Medulla oblongata (tissue), 1 donor: ENCODE results near the gene OR1L8.
A peak's percentile ranks its signal among the peaks of the same experiment; 100 is the strongest.
"Not testable (repeated sequence)": the region's sequence is repeated elsewhere in the genome, so short reads cannot be mapped to it uniquely, and the experiment has no call there.

Experiments used
- DNase-seq: peaks from one replicate; pipeline ENCODE4 v3.0.0-alpha.2; 2015; ENCODE audit errors: extremely low spot score

Gene OR1L8

GRCh38 chr9:122583284-122583683 lies at the start of gene OR1L8:
Gene OR1L8 (minus strand): TSS chr9:122583384. CDS start chr9:122568477, 14,907 bp downstream.
- DNase-seq, result not testable (repeated sequence)

- DNase-seq, result no peak
These were observed 36.8 kb upstream of the OR1L8 start for GRCh38 chr9:122619996-122620395.

GRCh38 chr9:122614362-122614761 lies 31.2 kb upstream of the OR1L8 start, which contains the start of gene OR1Q1:
Gene OR1Q1 (plus strand): TSS chr9:122614738. CDS start chr9:122614738, 0 bp downstream.
- no peak for DNase-seq

GRCh38 chr9:122609804-122610203 lies 26.6 kb upstream of the OR1L8 start:
- no peak for DNase-seq

GRCh38 chr9:122606587-122606986 lies 23.4 kb upstream of the OR1L8 start:
- no peak for DNase-seq

GRCh38 chr9:122605691-122606090 lies 22.5 kb upstream of the OR1L8 start:
- no peak for DNase-seq

GRCh38 chr9:122580360-122580759 lies 2.8 kb downstream of the OR1L8 start:
- no peak for DNase-seq

- DNase-seq, result no peak
These were observed 3.3 kb downstream of the OR1L8 start for GRCh38 chr9:122579874-122580273.

GRCh38 chr9:122572456-122572855 lies 10.7 kb downstream of the OR1L8 start:
- no peak for DNase-seq

GRCh38 chr9:122567901-122568300 lies 15.3 kb downstream of the OR1L8 start:
- DNase-seq, result no peak

GRCh38 chr9:122562134-122562760 lies 20.9 kb downstream of the OR1L8 start:
- DNase-seq, result no peak

GRCh38 chr9:122561446-122561845 lies 21.7 kb downstream of the OR1L8 start:
- DNase-seq, result no peak

- peak; percentile 4 for DNase-seq
These were observed 30.4 kb downstream of the OR1L8 start, which contains the start of gene OR1N2 for GRCh38 chr9:122552812-122553211. Gene OR1N2 (plus strand): TSS chr9:122553112. CDS start chr9:122553212, 100 bp downstream.

GRCh38 chr9:122551371-122551770 lies 31.8 kb downstream of the OR1L8 start:
- no peak for DNase-seq

- no peak for DNase-seq
These were observed 37.0 kb downstream of the OR1L8 start for GRCh38 chr9:122546196-122546595.

- DNase-seq, result no peak
These were observed 44.4 kb downstream of the OR1L8 start for GRCh38 chr9:122538757-122539156.

- not testable (repeated sequence) for DNase-seq
These were observed 46.1 kb downstream of the OR1L8 start for GRCh38 chr9:122537066-122537465.

GRCh38 chr9:122536134-122536533 lies 47.0 kb downstream of the OR1L8 start:
- no peak for DNase-seq

- not testable (repeated sequence) for DNase-seq
These were observed 52.0 kb downstream of the OR1L8 start for GRCh38 chr9:122531157-122531556.

GRCh38 chr9:122527193-122527592 lies 56.0 kb downstream of the OR1L8 start, which contains the start of gene OR1N1:
Gene OR1N1 (minus strand): TSS chr9:122527293. CDS start chr9:122527293, 0 bp downstream.
- DNase-seq, result no peak

GRCh38 chr9:122526602-122527001 lies 56.6 kb downstream of the OR1L8 start:
- no peak for DNase-seq

GRCh38 chr9:122519376-122519775 lies 63.8 kb downstream of the OR1L8 start:
- DNase-seq, result no peak

- DNase-seq, result no peak
These were observed 64.3 kb downstream of the OR1L8 start, which contains the start of gene OR1J4 for GRCh38 chr9:122518841-122519240. Gene OR1J4 (plus strand): TSS chr9:122519141. CDS start chr9:122519141, 0 bp downstream.

GRCh38 chr9:122518226-122518625 lies 65.0 kb downstream of the OR1L8 start:
- no peak for DNase-seq
